GM12892 (cell line): Measurements from ENCODE around the gene CCDC116.

Experiments
- POLR2A ChIP-seq: IDR thresholded peaks from 2 replicates; pipeline ENCODE4 v1.6.1; 2011; ENCODE audit warnings: low read depth, low read length, control low read depth
- POLR2AphosphoS5 ChIP-seq: IDR thresholded peaks from 2 replicates; pipeline ENCODE4 v1.6.1; 2011; ENCODE audit warnings: low read depth, low read length, control low read depth
- TAF1 ChIP-seq: IDR thresholded peaks from 2 replicates; pipeline ENCODE4 v1.6.1; 2011; ENCODE audit warnings: low read depth, mild to moderate bottlenecking, control low read depth, low read length, borderline replicate concordance

GRCh38 chr22:21590809-21591641 lies 41.5 kb upstream of the CCDC116 start:
- TF ChIP-seq POLR2A = no peak
- no peak for TF ChIP-seq TAF1
- TF ChIP-seq POLR2AphosphoS5 = no peak
